ENCODE results near the gene AIFM2.
A peak's percentile ranks its signal among the peaks of the same experiment; 100 is the strongest.

The AIFM2 gene

DNA sequence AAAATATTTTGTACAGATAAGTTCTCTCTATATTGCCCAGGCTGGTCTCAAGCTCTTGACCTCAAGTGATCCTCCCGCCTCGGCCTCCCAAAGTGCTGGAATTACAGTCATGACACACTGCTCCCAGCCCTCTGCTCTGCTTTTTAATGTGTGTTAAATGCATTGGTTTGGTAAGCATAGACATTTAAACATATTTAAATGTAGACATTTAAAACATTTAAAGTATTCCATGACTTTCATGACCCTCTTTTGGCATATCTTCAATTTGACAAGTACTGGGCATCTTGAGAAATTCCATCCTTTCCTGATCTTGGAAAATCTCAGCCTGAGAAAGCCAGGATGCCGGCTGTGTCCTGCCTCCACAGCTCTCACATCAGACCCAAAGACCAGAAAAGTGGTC is 42.9 kb upstream of the AIFM2 start:
- H2AK5ac ChIP-seq (ENCODE audit: low read length, severe bottlenecking): no peak overlapping the region
- no peak overlapping the region for H3K9ac ChIP-seq (ENCODE audit: low read length)
- no peak overlapping the region for H3K18ac ChIP-seq (ENCODE audit: low read depth in 1 of 2, low read length in 2 of 2)
- no peaks in the 10 kb centered on the region for H3K36me3 ChIP-seq (ENCODE audit: control insufficient read depth in 1 of 2, insufficient read depth in 2 of 2, low read depth in 1 of 2, low read length in 2 of 2)
- H3K4ac ChIP-seq (ENCODE audit: low read depth in 1 of 2, low read length in 2 of 2): no peak overlapping the region
- DNase-seq: no peak
- no peak overlapping the region for H2BK15ac ChIP-seq (ENCODE audit: low read depth, poor library complexity, severe bottlenecking)
- H4K8ac ChIP-seq (ENCODE audit: low read length): no peak overlapping the region
- no peak overlapping the region for H2BK5ac ChIP-seq (ENCODE audit: low read depth, low read length, poor library complexity, severe bottlenecking)
- H2BK12ac ChIP-seq (ENCODE audit: low read length in 2 of 2): no peak overlapping the region
- no peak overlapping the region for H3K23ac ChIP-seq (ENCODE audit: low read length in 2 of 2)
- peaks cover 10% of the 10 kb centered on the region for H3K9me3 ChIP-seq (ENCODE audit: control insufficient read depth, low read length)
- no peaks in the 10 kb centered on the region for H3K27me3 ChIP-seq (ENCODE audit: control insufficient read depth in 1 of 2, insufficient read depth in 1 of 2, low read length in 2 of 2)
- no peak overlapping the region for H3K27ac ChIP-seq (ENCODE audit: low read length, poor library complexity, severe bottlenecking)
- H4K91ac ChIP-seq (ENCODE audit: low read length): no peak overlapping the region
- H3K14ac ChIP-seq (ENCODE audit: low read length in 2 of 2): no peak overlapping the region
- H3K4me3 ChIP-seq (ENCODE audit: insufficient read depth in 1 of 2, low read depth in 1 of 2, low read length in 2 of 2): no peak overlapping the region
- no peak overlapping the region for H2AFZ ChIP-seq (ENCODE audit: low read depth, low read length)
- 90% methylated on average over 1 of the region's 3 CpGs for WGBS
- H3K4me2 ChIP-seq (ENCODE audit: low read length, poor library complexity, severe bottlenecking): no peak overlapping the region
- no peaks in the 10 kb centered on the region for H3K4me1 ChIP-seq (ENCODE audit: control insufficient read depth, insufficient read depth, low read depth, low read length)
- H2BK120ac ChIP-seq (ENCODE audit: low read depth, low read length): no peak overlapping the region
- no peaks in the 10 kb centered on the region for H3K79me1 ChIP-seq (replicated peaks; ENCODE audit: low read length, poor library complexity, severe bottlenecking)

DNA sequence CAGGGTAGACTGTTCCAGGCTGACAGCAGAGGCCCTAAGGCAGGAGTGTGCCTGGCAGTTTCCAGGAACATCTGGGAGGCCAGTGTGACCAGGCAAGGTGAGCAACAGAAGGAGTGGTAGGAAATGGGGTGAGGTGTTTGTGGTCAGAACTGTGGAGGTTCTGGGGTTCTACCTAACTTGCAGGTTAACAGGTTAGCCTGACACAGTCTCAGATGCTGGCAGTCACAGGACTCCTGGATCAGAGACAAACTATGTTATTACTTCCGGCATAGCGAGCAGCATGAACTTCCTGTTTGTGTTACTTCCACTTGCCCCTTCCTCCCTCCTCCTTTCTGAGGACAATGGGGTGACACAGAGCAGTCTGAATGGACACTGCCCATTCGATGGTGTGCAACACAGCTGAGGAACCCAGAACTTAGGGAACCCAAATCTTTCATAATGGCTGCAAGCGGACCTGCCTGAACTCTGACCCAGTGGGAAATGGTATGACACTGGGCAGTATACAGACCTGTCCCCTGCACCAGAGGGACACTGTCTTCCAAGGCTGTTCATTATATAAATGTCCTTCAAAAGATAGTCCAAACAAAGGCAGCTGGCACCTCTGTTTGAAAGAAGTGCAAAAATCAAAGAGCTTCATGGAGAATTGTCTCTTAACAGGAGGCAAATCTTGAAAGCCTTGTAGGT is 41.6 kb upstream of the AIFM2 start:
- H3K36me3 ChIP-seq (ENCODE audit: control insufficient read depth in 1 of 2, insufficient read depth in 2 of 2, low read depth in 1 of 2, low read length in 2 of 2): no peaks in the 10 kb centered on the region
- no peak overlapping the region for H3K14ac ChIP-seq (ENCODE audit: low read length in 2 of 2)
- H3K23ac ChIP-seq (ENCODE audit: low read length in 2 of 2): no peak overlapping the region
- no peaks in the 10 kb centered on the region for H3K27me3 ChIP-seq (ENCODE audit: control insufficient read depth in 1 of 2, insufficient read depth in 1 of 2, low read length in 2 of 2)
- H3K27ac ChIP-seq (ENCODE audit: low read length, poor library complexity, severe bottlenecking): no peak overlapping the region
- WGBS: 62% methylated on average over 4 of the region's 4 CpGs
- no peak overlapping the region for H3K4me2 ChIP-seq (ENCODE audit: low read length, poor library complexity, severe bottlenecking)
- H2BK5ac ChIP-seq (ENCODE audit: low read depth, low read length, poor library complexity, severe bottlenecking): no peak overlapping the region
- H2BK120ac ChIP-seq (ENCODE audit: low read depth, low read length): no peak overlapping the region
- no peak for DNase-seq
- H3K9me3 ChIP-seq (ENCODE audit: control insufficient read depth, low read length): no peaks in the 10 kb centered on the region
- peak overlapping the region; percentile 83 for H4K8ac ChIP-seq (ENCODE audit: low read length)
- no peaks in the 10 kb centered on the region for H3K79me1 ChIP-seq (replicated peaks; ENCODE audit: low read length, poor library complexity, severe bottlenecking)
- H4K91ac ChIP-seq (ENCODE audit: low read length): no peak overlapping the region
- H3K4ac ChIP-seq (ENCODE audit: low read depth in 1 of 2, low read length in 2 of 2): peak overlapping the region in 1 of 2 experiments; percentile 2
- H3K9ac ChIP-seq (ENCODE audit: low read length): no peak overlapping the region
- H3K4me3 ChIP-seq (ENCODE audit: insufficient read depth in 1 of 2, low read depth in 1 of 2, low read length in 2 of 2): no peak overlapping the region
- peak overlapping the region; percentile 33 for H2AFZ ChIP-seq (ENCODE audit: low read depth, low read length)
- H3K4me1 ChIP-seq (ENCODE audit: control insufficient read depth, insufficient read depth, low read depth, low read length): no peaks in the 10 kb centered on the region
- peak overlapping the region in 1 of 2 experiments; percentile 2 for H2BK12ac ChIP-seq (ENCODE audit: low read length in 2 of 2)
- H2BK15ac ChIP-seq (ENCODE audit: low read depth, poor library complexity, severe bottlenecking): no peak overlapping the region
- peak overlapping the region; percentile 30 to 46 for H3K18ac ChIP-seq (ENCODE audit: low read depth in 1 of 2, low read length in 2 of 2)
- H2AK5ac ChIP-seq (ENCODE audit: low read length, severe bottlenecking): no peak overlapping the region

DNA sequence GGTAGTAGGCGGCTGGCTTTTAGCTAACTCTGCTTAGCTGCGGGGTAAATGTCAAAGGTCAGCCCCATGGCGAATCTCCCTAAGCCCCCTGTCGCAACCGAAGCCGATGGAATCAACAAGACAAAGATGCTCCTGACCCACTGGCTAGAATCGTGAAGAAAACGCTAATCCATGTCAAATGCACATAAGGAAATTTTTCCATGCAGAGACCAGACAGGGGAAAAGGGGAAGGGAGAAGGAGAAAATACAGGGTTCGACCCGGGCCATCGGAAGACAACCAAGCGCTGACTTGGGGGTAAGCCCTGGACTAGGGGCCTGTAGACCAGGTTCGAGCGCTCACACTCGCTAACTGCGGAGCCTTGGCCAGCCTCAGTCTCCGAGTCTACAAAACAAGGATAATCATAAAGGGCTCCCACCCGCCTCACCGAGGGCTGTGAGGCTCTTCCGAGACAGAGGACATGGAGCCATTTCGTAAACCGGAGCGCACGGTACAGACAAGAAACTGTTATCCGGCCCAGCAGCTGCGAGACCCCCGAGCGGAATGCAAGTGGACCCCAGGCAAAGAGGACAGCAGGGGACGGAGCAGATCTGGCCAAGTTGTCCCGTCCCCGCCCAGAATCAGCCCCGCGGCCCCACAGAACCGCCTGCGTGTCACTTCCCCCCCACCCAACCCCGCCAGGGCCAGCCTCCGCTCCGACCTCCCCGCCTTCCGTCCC is 37.2 kb upstream of the AIFM2 start:
- H3K27ac ChIP-seq (ENCODE audit: low read length, poor library complexity, severe bottlenecking): peak overlapping the region; percentile 70
- peaks cover 4% of the 10 kb centered on the region for H3K4me1 ChIP-seq (ENCODE audit: control insufficient read depth, insufficient read depth, low read depth, low read length)
- peak; percentile 45 for DNase-seq
- WGBS: 1% methylated on average over 39 of the region's 40 CpGs
- no peaks in the 10 kb centered on the region for H3K27me3 ChIP-seq (ENCODE audit: control insufficient read depth in 1 of 2, insufficient read depth in 1 of 2, low read length in 2 of 2)
- H3K4me3 ChIP-seq (ENCODE audit: insufficient read depth in 1 of 2, low read depth in 1 of 2, low read length in 2 of 2): peak overlapping the region; percentile 98 to 99
- peak overlapping the region in 1 of 2 experiments; percentile 44 for H3K14ac ChIP-seq (ENCODE audit: low read length in 2 of 2)
- H3K18ac ChIP-seq (ENCODE audit: low read depth in 1 of 2, low read length in 2 of 2): peak overlapping the region; percentile 85 to 98
- peaks cover 0 to 29% of the 10 kb centered on the region in 2 experiments for H3K36me3 ChIP-seq (ENCODE audit: control insufficient read depth in 1 of 2, insufficient read depth in 2 of 2, low read depth in 1 of 2, low read length in 2 of 2)
- H2BK5ac ChIP-seq (ENCODE audit: low read depth, low read length, poor library complexity, severe bottlenecking): no peak overlapping the region
- peak overlapping the region; percentile 71 for H2AK5ac ChIP-seq (ENCODE audit: low read length, severe bottlenecking)
- H3K9me3 ChIP-seq (ENCODE audit: control insufficient read depth, low read length): no peaks in the 10 kb centered on the region
- no peak overlapping the region for H2BK15ac ChIP-seq (ENCODE audit: low read depth, poor library complexity, severe bottlenecking)
- H2BK12ac ChIP-seq (ENCODE audit: low read length in 2 of 2): no peak overlapping the region
- no peaks in the 10 kb centered on the region for H3K79me1 ChIP-seq (replicated peaks; ENCODE audit: low read length, poor library complexity, severe bottlenecking)
- peak overlapping the region; percentile 94 for H4K8ac ChIP-seq (ENCODE audit: low read length)
- H4K91ac ChIP-seq (ENCODE audit: low read length): peak overlapping the region; percentile 52
- H3K23ac ChIP-seq (ENCODE audit: low read length in 2 of 2): peak overlapping the region in 1 of 2 experiments; percentile 89
- peak overlapping the region; percentile 82 for H3K4me2 ChIP-seq (ENCODE audit: low read length, poor library complexity, severe bottlenecking)
- H3K4ac ChIP-seq (ENCODE audit: low read depth in 1 of 2, low read length in 2 of 2): peak overlapping the region; percentile 35 to 98
- peak overlapping the region; percentile 56 for H2BK120ac ChIP-seq (ENCODE audit: low read depth, low read length)
- H3K9ac ChIP-seq (ENCODE audit: low read length): peak overlapping the region; percentile 99
- no peak overlapping the region for H2AFZ ChIP-seq (ENCODE audit: low read depth, low read length)

DNA sequence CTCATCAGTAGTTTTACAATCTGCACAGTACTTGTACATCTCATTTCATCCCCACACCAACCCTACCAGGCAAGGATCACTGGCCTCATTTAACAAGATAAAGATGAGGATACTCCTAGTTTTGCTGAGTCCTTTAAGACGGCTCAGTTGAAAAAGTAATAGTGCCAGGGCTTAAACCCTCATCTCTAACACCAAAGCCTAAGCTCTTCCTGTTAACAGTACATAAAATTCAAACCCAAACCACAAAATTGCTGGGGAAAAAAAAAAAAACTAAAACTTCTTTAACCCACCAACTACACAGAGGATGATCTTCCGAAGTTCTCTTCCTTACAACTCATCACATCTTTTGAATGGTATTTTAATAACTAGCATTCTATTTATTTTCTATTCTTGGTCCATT is 36.4 kb upstream of the AIFM2 start:
- Histone ChIP-seq H3K36me3 (ENCODE audit: control insufficient read depth in 1 of 2, insufficient read depth in 2 of 2, low read depth in 1 of 2, low read length in 2 of 2) (peaks cover 0 to 37% of the 10 kb centered on the region in 2 experiments), H2BK5ac (ENCODE audit: low read depth, low read length, poor library complexity, severe bottlenecking) (no peak overlapping the region), H3K79me1 (replicated peaks; ENCODE audit: low read length, poor library complexity, severe bottlenecking) (no peaks in the 10 kb centered on the region), H2BK12ac (ENCODE audit: low read length in 2 of 2) (no peak overlapping the region), H2BK120ac (ENCODE audit: low read depth, low read length) (no peak overlapping the region), H3K4me1 (ENCODE audit: control insufficient read depth, insufficient read depth, low read depth, low read length) (peaks cover 4% of the 10 kb centered on the region), H3K18ac (ENCODE audit: low read depth in 1 of 2, low read length in 2 of 2) (no peak overlapping the region), H3K27ac (ENCODE audit: low read length, poor library complexity, severe bottlenecking) (no peak overlapping the region), H3K27me3 (ENCODE audit: control insufficient read depth in 1 of 2, insufficient read depth in 1 of 2, low read length in 2 of 2) (no peaks in the 10 kb centered on the region), H3K4me3 (ENCODE audit: insufficient read depth in 1 of 2, low read depth in 1 of 2, low read length in 2 of 2) (peak overlapping the region in 1 of 2 experiments; percentile 99), H3K9ac (ENCODE audit: low read length) (peak overlapping the region; percentile 99), H3K14ac (ENCODE audit: low read length in 2 of 2) (peak overlapping the region in 1 of 2 experiments; percentile 15), H2AK5ac (ENCODE audit: low read length, severe bottlenecking) (no peak overlapping the region), H3K4me2 (ENCODE audit: low read length, poor library complexity, severe bottlenecking) (peak overlapping the region; percentile 73), H3K23ac (ENCODE audit: low read length in 2 of 2) (peak overlapping the region in 1 of 2 experiments; percentile 94), H2AFZ (ENCODE audit: low read depth, low read length) (no peak overlapping the region), H4K8ac (ENCODE audit: low read length) (no peak overlapping the region), H3K9me3 (ENCODE audit: control insufficient read depth, low read length) (no peaks in the 10 kb centered on the region), H4K91ac (ENCODE audit: low read length) (no peak overlapping the region), H3K4ac (ENCODE audit: low read depth in 1 of 2, low read length in 2 of 2) (peak overlapping the region in 1 of 2 experiments; percentile 26), H2BK15ac (ENCODE audit: low read depth, poor library complexity, severe bottlenecking) (no peak overlapping the region)
- WGBS: 78% methylated on average over 1 of the region's 2 CpGs
- DNase-seq: peak; percentile 11

Data from mesenchymal stem cell (in vitro differentiated cells and primary cell).